NT2/D1 (cell line): ENCODE measurements around the gene RAB43.
"Not testable (repeated sequence)": the region's sequence is repeated elsewhere in the genome, so short reads cannot be mapped to it uniquely, and the experiment has no call there.

Source experiments
- SUZ12 ChIP-seq: IDR thresholded peaks from 2 replicates; pipeline ENCODE4 v1.6.1; 2011; ENCODE audit not compliant: insufficient read length, insufficient read depth; ENCODE audit errors: extremely low read depth
- YY1 ChIP-seq: IDR thresholded peaks from 2 replicates; pipeline ENCODE4 v1.6.1; 2011; ENCODE audit not compliant: insufficient read length, insufficient read depth
- ZNF274 ChIP-seq: IDR thresholded peaks from 2 replicates; pipeline ENCODE4 v1.6.1; 2011; ENCODE audit warnings: mild to moderate bottlenecking, low read depth, low read length

DNA sequence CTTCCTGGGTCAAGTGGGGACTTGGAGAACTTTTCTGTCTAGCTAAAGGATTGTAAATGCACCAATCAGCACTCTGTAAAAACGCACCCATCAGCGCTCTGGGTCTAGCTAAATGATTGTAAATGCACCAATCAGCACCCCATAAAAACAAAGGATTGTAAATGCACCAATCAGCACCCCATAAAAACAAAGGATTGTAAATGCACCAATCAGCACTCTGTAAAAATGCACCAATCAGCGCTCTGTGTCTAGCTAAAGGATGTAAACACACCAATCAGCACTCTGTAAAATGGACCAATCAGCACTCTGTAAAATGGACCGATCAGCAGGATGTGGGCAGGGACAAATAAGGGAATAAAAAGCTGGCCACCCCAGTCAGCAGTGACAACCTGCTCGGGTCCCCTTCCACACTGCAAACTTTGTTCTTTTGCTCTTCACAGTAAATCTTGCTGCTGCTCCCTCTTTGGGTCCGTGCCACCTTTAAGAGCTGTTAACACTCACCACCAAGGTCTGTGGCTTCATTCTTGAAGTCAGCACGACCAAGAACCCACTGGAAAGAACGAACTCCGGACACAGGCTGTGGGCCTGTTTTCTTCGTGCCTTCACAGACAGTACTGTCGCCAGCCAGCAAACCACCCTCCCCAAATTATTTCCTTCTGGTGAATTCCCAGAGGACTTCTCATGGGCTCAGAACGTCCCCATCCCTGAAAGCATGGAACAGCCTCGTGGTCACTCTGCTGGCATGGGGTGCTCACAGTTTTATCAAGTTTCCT is 52.1 kb downstream of the RAB43 start:
- TF ChIP-seq ZNF274, YY1, SUZ12: not testable (repeated sequence)
